GM19463 (cell line): ENCODE data around the gene DCC.

Source experiments
- ATAC-seq: cut with Tn5 transposase; IDR thresholded peaks from one replicate; pipeline ENCODE4 v1.9.1; 2021; ENCODE audit warnings: mild to moderate bottlenecking, moderate library complexity; ENCODE audit not compliant: unreplicated experiment

DCC gene

DNA sequence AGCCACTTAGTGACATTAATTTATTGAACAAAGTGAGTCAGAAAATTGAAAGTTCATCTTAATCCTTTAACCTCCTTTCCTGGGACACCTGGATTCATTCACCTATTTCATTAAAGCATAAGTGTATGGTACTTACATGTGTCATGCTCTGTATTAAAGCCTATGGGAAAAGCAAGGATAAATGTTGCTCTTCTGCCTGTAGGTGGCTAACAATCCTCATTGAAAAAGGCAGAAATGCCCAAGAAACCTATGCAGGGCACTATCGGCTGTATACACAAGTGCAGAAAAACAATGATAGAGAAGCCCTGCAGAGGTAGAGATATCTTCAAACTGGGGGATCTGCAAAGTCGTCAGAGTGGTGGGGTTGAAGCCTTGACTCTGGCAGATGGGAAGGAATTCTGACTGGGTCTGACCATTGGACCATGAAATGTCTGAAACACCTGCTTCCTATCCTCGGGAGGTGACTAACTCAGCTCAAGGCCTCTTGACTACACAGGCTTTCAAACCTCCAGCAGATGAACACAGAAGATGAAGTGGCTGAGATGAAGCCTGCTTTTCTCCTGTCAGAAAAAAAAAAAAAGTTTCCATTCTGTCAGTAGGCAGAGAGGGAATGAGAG is 83.1 kb downstream of the DCC start:
- ATAC-seq: no peak

GRCh38 chr18:52426041-52426440 is 86.0 kb downstream of the DCC start:
- no peak for ATAC-seq

- ATAC-seq: no peak
Observed at GRCh38 chr18:52426462-52426861, 86.5 kb downstream of the DCC start.

GRCh38 chr18:52427521-52428175 is 87.7 kb downstream of the DCC start:
- no peak for ATAC-seq

- ATAC-seq: no peak
Observed at GRCh38 chr18:52431683-52432082, 91.7 kb downstream of the DCC start.

GRCh38 chr18:52433797-52434196 is 93.8 kb downstream of the DCC start:
- ATAC-seq: no peak

DNA sequence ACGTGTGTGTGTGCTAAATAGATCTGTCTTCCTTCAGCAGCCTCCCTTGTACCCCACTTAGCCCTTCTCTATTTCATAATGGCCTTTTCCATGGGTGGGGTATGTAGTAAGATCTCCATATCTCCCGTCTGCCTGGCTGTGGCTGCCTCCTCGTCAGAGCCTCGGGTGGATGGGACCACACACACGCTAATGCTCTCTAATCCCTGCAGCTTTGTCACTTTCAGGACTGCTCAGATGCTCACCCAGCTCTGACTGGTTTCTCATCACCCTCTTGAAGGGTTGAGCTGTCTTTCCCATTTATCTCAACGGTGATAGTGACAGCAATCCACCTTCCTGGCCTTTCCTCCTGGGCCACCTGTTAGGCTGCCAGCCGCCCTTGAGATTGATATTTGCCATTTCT is 95.3 kb downstream of the DCC start:
- no peak for ATAC-seq

DNA sequence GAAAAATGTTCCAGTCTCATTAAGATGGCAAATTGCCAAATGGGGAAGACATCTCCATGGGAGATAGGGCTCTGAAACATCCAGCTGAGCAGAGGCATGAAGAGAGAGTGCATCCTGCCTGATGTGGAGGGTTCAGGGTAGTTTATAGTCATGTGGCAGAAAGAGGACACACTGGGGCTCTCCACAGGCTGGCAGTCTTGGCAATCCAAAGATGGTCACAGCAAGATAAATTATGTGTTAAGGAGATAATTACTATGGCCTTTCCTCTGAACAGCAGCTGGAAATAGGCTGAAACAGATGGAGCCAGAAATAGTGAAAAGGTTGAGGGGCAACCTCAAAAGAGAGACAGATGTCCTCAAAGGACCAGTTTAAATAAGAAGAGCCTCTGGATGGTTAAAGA is 97.2 kb downstream of the DCC start:
- ATAC-seq: no peak

DNA sequence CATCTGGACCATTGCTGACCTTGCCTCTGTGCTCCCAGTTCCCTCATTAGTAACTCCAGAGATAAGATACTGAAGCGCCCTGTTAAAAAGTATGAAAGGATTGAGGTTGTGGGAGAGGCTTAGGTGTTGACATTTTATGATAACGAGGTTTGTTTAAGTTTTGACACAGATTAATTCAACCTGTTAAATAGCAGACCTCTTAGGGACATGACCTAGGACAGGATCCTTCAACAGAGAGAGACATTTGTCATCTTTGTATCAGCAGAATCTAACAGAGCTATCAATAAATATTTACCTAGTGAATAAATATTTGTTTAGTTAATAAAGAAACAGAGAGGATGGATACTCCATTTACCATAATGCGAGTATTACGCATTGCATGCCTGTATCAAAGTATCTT is 99.5 kb downstream of the DCC start:
- ATAC-seq: no peak

DNA sequence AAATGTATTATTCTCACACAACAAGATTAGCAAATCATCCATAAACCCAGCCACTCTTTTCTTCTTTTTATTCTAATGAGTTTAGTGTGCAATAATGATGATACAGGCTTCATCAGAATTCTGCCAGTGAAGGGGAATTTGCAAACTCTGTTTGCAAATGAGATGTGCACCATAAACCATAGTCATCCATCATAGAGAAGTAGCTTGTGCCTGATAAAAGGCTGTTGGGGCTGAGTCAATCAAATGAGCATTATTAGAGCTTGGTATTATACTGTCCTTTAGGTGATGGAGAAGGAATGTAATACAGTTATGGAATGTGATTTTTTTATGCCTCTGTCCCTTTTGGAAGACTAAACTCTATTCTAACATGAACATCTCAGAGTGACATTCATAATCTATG is 101.8 kb downstream of the DCC start:
- no peak for ATAC-seq

DNA sequence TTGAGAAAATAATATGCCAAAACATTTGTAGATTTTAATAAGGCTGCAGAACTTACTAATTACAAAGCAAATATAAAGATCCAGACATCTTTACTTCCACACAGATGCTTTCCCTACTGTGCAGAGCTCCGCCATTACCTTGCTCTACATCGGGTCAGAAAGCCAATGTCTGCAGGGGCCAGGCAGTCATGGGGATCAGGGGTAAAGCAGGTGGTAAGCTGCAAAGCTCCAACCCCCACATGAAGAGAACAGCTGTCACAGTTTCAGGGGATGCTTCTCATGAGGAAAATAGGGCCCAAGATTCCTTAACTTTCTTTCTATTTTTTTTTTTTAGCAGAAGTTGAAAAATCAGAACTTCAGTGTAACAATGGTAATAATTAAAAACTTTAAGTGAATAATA is 102.7 kb downstream of the DCC start:
- ATAC-seq: no peak

DNA sequence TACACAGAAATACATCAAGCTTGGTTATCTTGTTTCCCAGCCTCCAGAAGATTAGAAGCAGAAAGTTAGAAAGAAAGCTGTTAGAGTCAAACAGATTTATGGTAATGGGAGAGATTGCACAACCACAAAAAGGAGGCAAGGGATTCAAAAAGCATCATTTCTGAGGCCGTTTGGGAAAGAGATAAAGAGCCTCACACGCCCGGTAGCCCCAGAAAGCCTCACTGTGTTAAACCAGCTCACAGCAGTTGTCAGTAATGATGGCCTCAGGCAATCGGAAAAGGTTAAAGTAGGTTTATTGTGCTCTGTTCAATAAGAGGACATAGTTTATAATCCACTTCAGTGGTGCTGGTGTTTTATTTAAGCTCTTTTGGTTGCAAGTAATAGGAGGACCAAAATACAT is 111.3 kb downstream of the DCC start:
- no peak for ATAC-seq

DNA sequence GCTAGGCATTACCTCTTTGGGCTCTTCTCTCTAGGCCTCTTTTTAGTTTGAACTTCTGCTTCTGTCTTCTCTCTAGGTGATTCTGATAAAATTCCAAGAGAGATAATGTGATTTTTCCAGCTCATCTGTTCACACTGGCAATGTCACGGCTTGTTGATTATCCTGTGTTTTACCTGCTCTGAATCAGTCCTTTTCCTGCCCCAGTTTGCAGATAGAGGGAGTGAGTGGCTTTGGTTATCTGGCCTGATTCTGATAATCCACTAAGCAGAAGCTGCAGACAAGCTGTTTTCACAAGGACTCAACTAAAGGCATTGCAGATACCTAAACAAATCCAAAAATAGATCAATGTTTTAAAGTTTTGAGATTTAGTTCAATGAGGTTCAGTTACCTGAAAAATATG is 111.9 kb downstream of the DCC start:
- ATAC-seq: no peak

GRCh38 chr18:52452427-52452826 is 112.4 kb downstream of the DCC start:
- no peak for ATAC-seq

GRCh38 chr18:52459890-52460289 is 119.9 kb downstream of the DCC start:
- no peak for ATAC-seq

- ATAC-seq: no peak
Observed at GRCh38 chr18:52462853-52463252, 122.9 kb downstream of the DCC start.

GRCh38 chr18:52465391-52465790 is 125.4 kb downstream of the DCC start:
- no peak for ATAC-seq

GRCh38 chr18:52468496-52468895 is 128.5 kb downstream of the DCC start:
- no peak for ATAC-seq

GRCh38 chr18:52475325-52475724 is 135.3 kb downstream of the DCC start:
- no peak for ATAC-seq

GRCh38 chr18:52481116-52481515 is 141.1 kb downstream of the DCC start:
- no peak for ATAC-seq

DNA sequence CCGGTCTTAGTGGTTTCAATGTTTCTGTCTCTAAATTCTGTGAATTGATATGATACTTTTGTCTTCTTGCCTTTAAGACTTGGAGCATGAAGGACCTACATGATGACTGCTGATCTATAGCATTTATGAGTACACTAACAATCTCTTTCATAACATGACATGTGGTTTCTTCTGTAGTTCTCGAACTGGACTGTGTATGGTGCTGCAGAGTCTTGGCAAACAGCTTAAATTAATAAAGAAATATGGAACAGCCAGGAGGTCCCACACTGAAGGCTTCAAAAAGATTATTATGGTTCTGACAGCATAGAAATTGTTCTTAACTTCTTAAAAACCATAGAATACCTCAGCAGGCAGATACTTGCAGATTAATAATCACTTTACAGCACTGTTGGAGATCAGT is 145.0 kb downstream of the DCC start:
- no peak for ATAC-seq

- no peak for ATAC-seq
Observed at GRCh38 chr18:52486052-52486451, 146.1 kb downstream of the DCC start.
